ENCODE measurements around the gene ARHGAP23. TPM values are rescaled to one million over a fixed set of nuclear protein-coding genes. Genes with fewer than 3 reads are reported as not detected.
"Not testable (repeated sequence)": the region's sequence is repeated elsewhere in the genome, so short reads cannot be mapped to it uniquely, and the experiment has no call there.

Gene ARHGAP23
- total RNA-seq, 4 donors from 2014 or later: 22.7 to 70.9 (median 30.1) TPM

DNA sequence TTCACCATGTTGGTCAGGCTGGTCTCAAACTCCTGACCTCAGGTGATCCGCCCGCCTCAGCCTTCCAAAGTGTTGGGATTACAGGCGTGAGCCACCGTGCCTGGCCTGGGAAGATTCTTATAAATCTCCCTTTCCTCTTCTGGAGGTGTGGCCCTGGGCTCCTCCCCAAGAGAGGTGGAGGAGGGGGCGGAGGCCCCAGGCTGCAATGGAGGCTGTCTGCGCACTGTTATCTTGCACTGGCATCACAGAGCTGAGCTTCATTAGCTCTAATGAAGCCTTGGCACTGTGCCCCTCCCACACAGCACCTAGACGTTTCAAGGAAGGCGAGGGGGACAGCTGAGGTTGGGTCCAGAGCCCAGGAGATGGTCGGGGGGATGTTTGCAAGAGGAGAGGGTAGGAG lies 7.5 kb downstream of the ARHGAP23 start:
- TF ChIP-seq, protein P1, sequence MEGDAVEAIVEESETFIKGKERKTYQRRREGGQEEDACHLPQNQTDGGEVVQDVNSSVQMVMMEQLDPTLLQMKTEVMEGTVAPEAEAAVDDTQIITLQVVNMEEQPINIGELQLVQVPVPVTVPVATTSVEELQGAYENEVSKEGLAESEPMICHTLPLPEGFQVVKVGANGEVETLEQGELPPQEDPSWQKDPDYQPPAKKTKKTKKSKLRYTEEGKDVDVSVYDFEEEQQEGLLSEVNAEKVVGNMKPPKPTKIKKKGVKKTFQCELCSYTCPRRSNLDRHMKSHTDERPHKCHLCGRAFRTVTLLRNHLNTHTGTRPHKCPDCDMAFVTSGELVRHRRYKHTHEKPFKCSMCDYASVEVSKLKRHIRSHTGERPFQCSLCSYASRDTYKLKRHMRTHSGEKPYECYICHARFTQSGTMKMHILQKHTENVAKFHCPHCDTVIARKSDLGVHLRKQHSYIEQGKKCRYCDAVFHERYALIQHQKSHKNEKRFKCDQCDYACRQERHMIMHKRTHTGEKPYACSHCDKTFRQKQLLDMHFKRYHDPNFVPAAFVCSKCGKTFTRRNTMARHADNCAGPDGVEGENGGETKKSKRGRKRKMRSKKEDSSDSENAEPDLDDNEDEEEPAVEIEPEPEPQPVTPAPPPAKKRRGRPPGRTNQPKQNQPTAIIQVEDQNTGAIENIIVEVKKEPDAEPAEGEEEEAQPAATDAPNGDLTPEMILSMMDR (IDR thresholded peaks at IDR 0.05): no peak
- DNase-seq (ENCODE audit: low spot score) (no peak), ATAC-seq (ENCODE audit: low FRiP score) (no peak)

- ATAC-seq (ENCODE audit: low FRiP score): no peak
- no peak for DNase-seq (ENCODE audit: low spot score)
- TF ChIP-seq, protein P1 (IDR thresholded peaks at IDR 0.05): no peak
Observed at GRCh38 chr17:38436386-38436785, 8.1 kb downstream of the ARHGAP23 start.

DNA sequence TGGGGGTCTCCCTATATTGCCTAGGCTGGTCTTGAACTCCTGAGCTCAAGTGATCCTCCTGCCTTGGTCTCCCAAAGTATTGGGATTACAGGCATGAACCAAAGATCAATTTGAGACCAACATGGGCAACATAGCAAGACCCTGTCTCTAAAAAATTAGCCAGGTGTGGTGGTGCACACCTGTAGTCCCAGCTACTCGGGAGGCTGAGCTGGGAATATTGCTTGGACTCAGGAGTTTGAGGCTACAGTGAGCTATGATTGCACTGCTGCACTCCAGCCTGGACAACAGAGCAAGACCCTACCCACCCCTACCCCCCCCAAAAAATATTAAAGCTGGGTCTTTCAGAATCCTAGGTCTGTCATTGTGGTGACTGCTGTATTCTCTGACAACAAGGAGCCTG lies 9.0 kb downstream of the ARHGAP23 start:
- not testable (repeated sequence) for DNase-seq (ENCODE audit: low spot score); ATAC-seq (ENCODE audit: low FRiP score)

- TF ChIP-seq, protein P1 (IDR thresholded peaks at IDR 0.05): no peak
- ATAC-seq (ENCODE audit: low FRiP score) (no peak), DNase-seq (ENCODE audit: low spot score) (no peak)
Observed at GRCh38 chr17:38439436-38439835, 11.2 kb downstream of the ARHGAP23 start.

- ATAC-seq (ENCODE audit: low FRiP score): no peak
- no peak for DNase-seq (ENCODE audit: low spot score)
- TF ChIP-seq, protein P1 (IDR thresholded peaks at IDR 0.05): no peak
Observed at GRCh38 chr17:38440614-38441397, 12.5 kb downstream of the ARHGAP23 start.

- no peak for ATAC-seq (ENCODE audit: low FRiP score)
- TF ChIP-seq, protein P1 (IDR thresholded peaks at IDR 0.05): no peak
- DNase-seq (ENCODE audit: low spot score): no peak
Observed at GRCh38 chr17:38441429-38442061, 13.3 kb downstream of the ARHGAP23 start.

- peak; percentile 15 for ATAC-seq (ENCODE audit: low FRiP score)
Observed at GRCh38 chr17:38442548-38442947, 14.3 kb downstream of the ARHGAP23 start.

More at GRCh38 chr17:38442548-38442947, 14.3 kb downstream of the ARHGAP23 start:
- no peak for DNase-seq (ENCODE audit: low spot score)
- TF ChIP-seq, protein P1 (IDR thresholded peaks at IDR 0.05): no peak

Measured in omental fat pad (tissue), 4 donors.